ENCODE results near the gene OLIG2. TPM values are rescaled to one million over a fixed set of nuclear protein-coding genes. Genes with fewer than 3 reads are reported as not detected.

The OLIG2 gene
- total RNA-seq, 4 donors from 2014 or later, result not detected

DNA sequence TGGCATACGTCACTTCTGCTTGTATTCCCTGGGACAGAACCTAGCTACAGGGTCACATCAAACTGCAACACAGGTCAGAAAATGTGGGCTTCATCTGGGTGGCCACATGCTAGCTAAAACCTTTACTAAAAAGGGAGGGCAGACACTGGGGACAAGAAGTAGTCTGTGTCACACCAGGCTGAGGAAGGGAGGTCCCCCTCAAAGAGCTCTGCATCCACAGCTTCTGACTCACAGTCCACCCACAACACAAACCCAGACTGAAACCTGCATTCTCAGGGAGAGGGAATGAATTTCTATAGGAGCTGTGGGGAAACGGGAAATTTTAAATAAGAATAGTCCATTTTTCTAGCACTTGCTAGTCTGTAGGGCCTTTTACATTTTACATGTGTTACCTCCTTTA lies 16.2 kb downstream of the OLIG2 start:
- Histone ChIP-seq H3K27me3 (no peaks in the 10 kb centered on the region), H3K4me3 (no peak overlapping the region), H3K36me3 (no peaks in the 10 kb centered on the region), H3K27ac (no peak overlapping the region), H3K9me3 (no peaks in the 10 kb centered on the region), H3K4me1 (no peaks in the 10 kb centered on the region)
- no peak for TF ChIP-seq POLR2A (IDR thresholded peaks at IDR 0.05)
- TF ChIP-seq, protein P1, sequence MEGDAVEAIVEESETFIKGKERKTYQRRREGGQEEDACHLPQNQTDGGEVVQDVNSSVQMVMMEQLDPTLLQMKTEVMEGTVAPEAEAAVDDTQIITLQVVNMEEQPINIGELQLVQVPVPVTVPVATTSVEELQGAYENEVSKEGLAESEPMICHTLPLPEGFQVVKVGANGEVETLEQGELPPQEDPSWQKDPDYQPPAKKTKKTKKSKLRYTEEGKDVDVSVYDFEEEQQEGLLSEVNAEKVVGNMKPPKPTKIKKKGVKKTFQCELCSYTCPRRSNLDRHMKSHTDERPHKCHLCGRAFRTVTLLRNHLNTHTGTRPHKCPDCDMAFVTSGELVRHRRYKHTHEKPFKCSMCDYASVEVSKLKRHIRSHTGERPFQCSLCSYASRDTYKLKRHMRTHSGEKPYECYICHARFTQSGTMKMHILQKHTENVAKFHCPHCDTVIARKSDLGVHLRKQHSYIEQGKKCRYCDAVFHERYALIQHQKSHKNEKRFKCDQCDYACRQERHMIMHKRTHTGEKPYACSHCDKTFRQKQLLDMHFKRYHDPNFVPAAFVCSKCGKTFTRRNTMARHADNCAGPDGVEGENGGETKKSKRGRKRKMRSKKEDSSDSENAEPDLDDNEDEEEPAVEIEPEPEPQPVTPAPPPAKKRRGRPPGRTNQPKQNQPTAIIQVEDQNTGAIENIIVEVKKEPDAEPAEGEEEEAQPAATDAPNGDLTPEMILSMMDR (IDR thresholded peaks at IDR 0.05), result no peak
- no peak for DNase-seq

DNA sequence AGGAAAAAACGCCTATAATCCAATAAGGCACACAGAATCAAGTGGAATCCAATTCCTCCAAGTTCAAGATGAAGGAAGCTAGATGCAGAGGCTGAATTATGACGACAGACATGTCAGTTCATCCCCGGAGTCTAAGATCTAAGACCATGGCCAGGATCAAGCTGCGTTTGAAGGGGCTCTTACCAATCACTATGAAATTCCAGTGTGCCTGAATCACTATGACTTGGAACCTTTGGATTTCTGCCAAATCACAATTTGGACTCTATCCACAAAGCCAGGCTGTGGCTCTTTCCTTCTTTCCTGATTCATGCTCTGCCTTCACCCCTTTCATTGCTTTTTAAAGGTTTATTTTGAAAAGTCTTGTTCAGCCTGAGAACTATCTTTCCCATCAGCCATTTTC lies 17.1 kb downstream of the OLIG2 start:
- no peak for DNase-seq

DNA sequence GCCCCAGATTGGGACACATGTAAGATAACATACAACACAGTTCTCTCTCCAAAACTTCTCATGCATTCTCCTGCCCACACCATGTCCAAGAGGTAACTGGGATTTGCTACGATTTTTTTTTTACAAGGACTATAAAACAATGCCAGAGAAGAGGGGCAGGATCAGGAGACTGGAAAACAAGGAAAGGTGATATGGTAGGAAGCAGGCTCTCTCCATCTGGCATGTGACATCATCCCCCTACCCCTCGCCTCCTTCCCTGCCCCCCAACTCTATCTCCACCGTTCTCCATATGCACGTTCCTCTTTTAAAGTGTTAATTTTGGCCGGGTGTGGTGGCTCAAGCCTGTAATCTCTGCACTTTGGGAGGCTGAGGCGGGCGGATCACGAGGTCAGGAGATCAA lies 20.7 kb downstream of the OLIG2 start:
- no peaks in the 10 kb centered on the region for H3K27me3 ChIP-seq
- no peak for TF ChIP-seq POLR2A (IDR thresholded peaks at IDR 0.05)
- TF ChIP-seq, protein P1 (IDR thresholded peaks at IDR 0.05), result no peak
- no peak for DNase-seq

More for the DNA sequence above, 17.1 kb downstream of the OLIG2 start:
- H3K4me1 ChIP-seq, result no peaks in the 10 kb centered on the region
- no peaks in the 10 kb centered on the region for H3K27me3 ChIP-seq
- H3K27ac ChIP-seq, result no peak overlapping the region
- no peak overlapping the region for H3K4me3 ChIP-seq
- no peaks in the 10 kb centered on the region for H3K36me3 ChIP-seq
- no peaks in the 10 kb centered on the region for H3K9me3 ChIP-seq
- TF ChIP-seq POLR2A (IDR thresholded peaks at IDR 0.05), result no peak
- TF ChIP-seq, protein P1 (IDR thresholded peaks at IDR 0.05), result no peak

DNA sequence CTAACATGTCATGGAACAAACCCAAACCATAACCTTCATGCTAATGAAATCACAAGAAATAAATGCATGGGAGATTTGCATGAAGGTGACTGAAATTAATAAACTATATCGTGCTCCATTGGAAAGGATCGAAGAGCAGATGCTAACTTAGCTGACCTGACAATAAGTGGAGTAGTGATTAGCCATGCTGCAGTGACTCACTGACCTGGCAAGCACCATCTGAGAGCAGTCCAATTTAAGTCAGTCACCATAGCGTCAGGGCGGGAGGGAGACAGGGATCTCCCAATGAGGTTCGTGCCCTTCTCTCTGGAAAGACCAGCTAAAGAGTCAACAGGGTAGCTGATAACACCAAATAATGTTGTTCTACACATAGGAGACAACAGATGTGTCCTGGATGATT lies 21.5 kb downstream of the OLIG2 start:
- no peak for TF ChIP-seq POLR2A (IDR thresholded peaks at IDR 0.05)
- TF ChIP-seq, protein P1 (IDR thresholded peaks at IDR 0.05), result no peak
- H3K36me3 ChIP-seq, result no peaks in the 10 kb centered on the region
- no peak for DNase-seq
- no peaks in the 10 kb centered on the region for H3K27me3 ChIP-seq
- no peaks in the 10 kb centered on the region for H3K9me3 ChIP-seq
- H3K4me1 ChIP-seq, result no peaks in the 10 kb centered on the region
- no peak overlapping the region for H3K27ac ChIP-seq
- no peak overlapping the region for H3K4me3 ChIP-seq

More for the DNA sequence above, 20.7 kb downstream of the OLIG2 start:
- Histone ChIP-seq H3K4me3 (no peak overlapping the region), H3K36me3 (no peaks in the 10 kb centered on the region), H3K27ac (no peak overlapping the region), H3K4me1 (no peaks in the 10 kb centered on the region), H3K9me3 (no peaks in the 10 kb centered on the region)

DNA sequence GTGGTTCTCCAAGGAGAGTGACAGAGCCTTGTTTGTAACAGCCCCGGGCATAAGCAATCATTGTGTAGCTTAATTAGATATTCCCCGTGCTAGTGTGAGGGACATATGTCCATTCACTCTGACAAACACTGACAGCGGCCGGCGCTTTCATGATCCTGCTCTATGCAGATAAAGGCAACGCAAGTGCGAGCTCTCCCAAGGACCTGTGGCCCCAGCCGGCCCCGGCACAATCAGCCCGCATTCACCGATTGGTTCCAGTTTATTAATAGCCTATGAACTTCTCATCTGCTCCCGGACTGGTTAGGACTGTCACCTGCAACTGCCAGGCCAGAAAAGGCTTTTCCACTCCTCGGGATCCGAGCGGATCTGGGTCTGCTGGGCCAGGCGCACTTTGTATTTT lies 26.2 kb downstream of the OLIG2 start:
- H3K4me1 ChIP-seq, result no peaks in the 10 kb centered on the region
- no peak for TF ChIP-seq POLR2A (IDR thresholded peaks at IDR 0.05)
- TF ChIP-seq, protein P1 (IDR thresholded peaks at IDR 0.05), result no peak
- no peak overlapping the region for H3K27ac ChIP-seq
- H3K4me3 ChIP-seq, result no peak overlapping the region
- no peaks in the 10 kb centered on the region for H3K36me3 ChIP-seq
- DNase-seq, result no peak
- H3K9me3 ChIP-seq, result no peaks in the 10 kb centered on the region
- no peaks in the 10 kb centered on the region for H3K27me3 ChIP-seq

DNA sequence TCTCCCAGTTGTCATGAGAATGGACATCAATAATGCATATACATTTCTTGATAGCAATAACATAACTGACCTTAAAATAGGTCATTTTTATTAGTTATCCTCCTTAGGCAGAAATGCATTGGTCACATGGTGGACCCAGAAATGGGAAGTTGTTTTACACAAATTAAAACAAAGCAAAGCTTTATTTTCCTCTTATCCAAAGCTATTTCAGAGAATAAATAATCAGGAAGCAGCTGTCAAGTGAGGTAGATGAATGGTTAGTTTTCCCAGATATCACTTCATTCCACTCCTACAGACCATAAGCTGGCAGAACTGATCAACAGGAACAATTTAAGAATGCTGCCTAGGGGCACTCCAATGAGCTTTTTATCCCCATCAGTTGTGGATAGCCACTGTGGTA lies 28.2 kb downstream of the OLIG2 start:
- Histone ChIP-seq H3K4me3 (no peak overlapping the region), H3K27ac (no peak overlapping the region), H3K27me3 (no peaks in the 10 kb centered on the region), H3K4me1 (no peaks in the 10 kb centered on the region), H3K9me3 (no peaks in the 10 kb centered on the region), H3K36me3 (no peaks in the 10 kb centered on the region)
- no peak for DNase-seq
- TF ChIP-seq, protein P1 (IDR thresholded peaks at IDR 0.05), result no peak
- TF ChIP-seq POLR2A (IDR thresholded peaks at IDR 0.05), result no peak
